T-helper 22 cell (primary cell): ENCODE data around the gene FASTK.
"Not testable (repeated sequence)": the region's sequence is repeated elsewhere in the genome, so short reads cannot be mapped to it uniquely, and the experiment has no call there.

ENCODE experiments used
- DNase-seq: peaks from one replicate; pipeline ENCODE4 v3.0.0-alpha.2; 2020; ENCODE audit warnings: low read depth

FASTK gene

DNA sequence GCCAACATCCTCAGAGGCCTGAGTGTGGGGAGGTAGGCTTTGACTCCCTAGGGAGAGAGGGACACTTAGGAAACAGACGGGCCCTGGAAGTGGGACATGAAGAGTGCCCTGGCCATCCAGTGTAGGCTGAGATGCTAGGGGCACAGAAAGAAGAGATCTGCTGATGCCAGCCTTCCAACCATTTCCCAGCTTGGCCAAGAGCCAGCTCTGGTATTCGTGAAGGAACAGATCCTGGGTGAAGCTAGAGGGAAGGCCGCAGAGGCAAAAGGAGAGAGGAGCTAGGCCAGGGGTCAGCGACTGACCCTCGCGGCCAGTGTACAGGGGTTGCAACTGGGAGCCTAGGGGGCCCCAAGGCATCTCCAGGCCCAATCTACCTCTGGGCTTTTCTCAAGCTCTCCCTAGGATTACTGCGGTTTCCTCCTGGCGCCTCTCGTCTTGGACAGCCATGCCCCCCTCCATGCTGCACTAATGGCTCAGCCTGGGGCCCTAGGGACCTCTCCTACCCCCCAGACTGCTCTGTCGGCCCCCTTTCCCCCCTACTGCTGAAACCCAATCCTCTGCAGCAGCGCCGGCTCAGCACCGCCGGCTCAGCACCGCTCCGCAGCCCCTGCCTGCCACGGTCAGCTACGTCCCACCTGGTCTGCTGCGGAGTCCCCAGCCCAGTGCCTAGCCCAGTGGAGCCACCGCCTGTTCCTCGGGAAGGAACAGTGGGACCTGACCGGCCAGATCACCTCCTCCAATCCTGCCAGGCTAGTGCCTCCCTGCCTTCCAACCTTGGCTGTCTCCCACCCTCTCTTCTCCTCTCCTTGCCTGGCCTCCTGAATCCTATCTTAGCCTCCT is 32.4 kb downstream of the FASTK start, which contains the start of gene ASIC3:
ASIC3 (plus strand) TSS at position 556 of the 840 bp plus-strand sequence. CDS start 355 bp downstream, outside the sequence.
- DNase-seq, result no peak

DNA sequence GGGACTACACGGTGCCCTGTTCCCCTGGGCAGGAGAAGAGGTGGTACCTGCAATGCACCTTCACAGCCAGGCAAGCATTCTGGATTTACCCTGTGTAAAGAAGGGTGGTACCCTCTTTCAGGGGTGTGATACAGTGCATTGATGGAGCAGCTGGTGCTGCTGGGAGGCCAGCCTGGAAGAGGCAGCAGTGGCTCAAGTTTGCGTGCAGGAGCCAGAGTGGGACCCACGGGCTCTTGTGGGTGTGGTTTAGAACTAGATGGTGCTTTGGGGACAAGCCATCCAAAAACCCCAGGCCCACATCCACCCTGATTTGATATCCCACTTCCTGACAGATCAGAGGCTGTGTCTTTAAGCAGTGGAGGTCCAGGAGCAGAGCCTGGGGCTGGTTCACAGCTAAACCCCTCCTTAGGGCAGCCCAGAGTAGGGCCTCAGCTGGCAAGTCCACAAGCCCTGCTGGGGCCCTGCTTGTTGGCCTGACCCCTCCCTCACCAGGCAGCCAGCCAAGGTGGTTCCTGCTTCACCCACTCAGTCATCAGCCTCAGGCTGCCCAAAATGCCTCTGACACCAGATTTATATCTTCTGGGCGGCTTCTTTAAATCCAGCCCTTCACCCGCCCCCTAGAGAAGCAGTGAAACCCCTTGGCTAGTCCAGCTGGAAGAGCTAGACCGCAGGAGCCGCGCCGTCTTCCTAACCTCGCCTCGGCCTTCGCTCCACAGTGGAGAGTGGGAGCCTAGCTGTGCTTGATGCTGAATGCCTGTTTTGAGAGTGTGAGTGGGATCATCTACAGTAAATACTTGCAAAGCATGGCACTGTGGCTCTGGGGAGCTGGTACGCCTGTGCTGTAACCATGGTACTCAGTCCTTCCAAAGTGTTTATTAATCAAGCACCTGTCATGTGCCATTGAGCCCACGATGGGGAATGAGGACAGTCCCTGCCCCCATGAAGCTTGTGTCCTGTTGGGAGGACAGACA is 33.7 kb downstream of the FASTK start:
- no peak for DNase-seq

GRCh38 chr7:151045967-151046366 is 34.6 kb downstream of the FASTK start:
- no peak for DNase-seq

- no peak for DNase-seq
Observed at GRCh38 chr7:151045262-151045661, 35.3 kb downstream of the FASTK start.

- DNase-seq, result no peak
Observed at GRCh38 chr7:151043959-151044358, 36.6 kb downstream of the FASTK start.

- not testable (repeated sequence) for DNase-seq
Observed at GRCh38 chr7:151043449-151043848, 37.2 kb downstream of the FASTK start.

DNA sequence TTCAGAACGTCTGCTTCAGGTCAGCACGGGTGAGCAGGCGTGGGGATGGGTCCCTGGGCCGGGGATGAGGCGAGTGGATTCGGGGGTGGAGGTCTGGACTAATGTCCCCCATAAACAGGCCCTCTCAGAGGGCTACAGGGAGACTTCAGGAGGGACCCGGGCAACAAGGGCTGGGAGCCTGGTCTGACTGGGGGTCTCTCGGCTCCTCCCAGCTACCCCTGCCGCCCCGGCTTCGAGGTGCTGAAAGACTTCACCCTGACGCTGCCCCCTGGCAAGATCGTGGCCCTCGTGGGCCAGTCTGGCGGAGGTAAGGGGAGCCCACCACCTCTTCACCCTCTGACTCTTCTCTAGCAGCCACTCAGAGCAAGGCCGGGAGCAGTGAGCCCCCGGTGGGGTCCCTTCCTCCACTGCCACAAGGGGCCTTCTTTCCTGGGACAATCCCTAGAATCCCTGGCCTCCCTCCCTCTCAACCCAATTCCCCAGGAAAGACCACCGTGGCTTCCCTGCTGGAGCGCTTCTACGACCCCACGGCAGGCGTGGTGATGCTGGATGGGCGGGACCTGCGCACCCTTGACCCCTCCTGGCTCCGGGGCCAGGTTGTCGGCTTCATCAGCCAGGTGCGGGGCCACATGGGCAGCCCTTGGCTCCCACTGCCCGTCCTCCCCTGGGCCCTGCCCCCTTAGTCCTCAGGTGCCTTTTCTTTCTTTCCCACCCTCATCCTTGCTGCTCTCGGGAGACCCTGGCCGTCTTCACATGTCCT is 39.8 kb downstream of the FASTK start:
- no peak for DNase-seq

GRCh38 chr7:151039850-151040548 is 40.6 kb downstream of the FASTK start:
- DNase-seq, result no peak

DNA sequence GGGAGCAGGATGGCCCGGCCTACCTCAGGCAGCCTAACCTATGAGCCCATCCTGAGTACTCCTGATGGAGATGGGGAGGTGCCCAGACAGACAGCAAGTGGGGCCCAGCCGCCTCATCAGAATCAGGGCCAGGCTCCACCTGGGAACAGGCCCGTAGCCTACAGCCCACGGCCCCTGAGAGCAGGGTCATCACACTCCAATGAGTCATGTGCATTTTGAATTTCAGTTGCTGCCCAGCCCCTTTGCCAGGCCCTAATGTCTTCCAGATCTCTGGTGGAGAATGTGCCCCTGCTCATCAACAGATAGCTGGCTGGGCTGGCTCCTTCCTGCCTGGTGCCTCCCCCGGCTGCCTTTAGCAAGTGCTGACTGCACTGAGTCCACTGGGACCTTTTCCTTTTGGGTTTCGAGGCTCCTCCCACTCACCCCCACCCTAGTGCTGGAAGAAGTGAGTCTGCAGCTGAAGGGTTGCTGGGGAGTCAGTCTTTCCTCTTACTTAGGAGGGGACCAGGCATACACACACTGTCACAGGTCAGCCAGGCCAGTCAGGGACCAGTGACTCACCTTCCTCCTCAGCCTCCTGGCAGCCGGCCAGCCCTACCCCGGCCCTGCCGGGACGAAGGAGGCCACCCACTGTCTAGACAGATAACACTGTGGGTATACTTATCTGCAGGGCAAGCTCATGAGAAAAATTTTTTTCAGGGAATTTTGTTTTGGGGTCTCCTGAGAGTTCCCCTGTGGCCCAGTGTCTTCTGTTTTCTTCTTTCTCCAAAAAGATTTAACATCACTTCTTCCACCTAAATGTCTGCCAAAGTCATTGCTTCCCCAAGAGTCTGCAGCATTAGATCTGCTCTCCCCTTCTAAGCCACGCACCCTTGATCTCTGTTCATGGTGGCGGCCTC is 41.4 kb downstream of the FASTK start:
- peak; percentile 24 for DNase-seq

GRCh38 chr7:151035902-151036301 is 44.7 kb downstream of the FASTK start:
- DNase-seq, result no peak

DNA sequence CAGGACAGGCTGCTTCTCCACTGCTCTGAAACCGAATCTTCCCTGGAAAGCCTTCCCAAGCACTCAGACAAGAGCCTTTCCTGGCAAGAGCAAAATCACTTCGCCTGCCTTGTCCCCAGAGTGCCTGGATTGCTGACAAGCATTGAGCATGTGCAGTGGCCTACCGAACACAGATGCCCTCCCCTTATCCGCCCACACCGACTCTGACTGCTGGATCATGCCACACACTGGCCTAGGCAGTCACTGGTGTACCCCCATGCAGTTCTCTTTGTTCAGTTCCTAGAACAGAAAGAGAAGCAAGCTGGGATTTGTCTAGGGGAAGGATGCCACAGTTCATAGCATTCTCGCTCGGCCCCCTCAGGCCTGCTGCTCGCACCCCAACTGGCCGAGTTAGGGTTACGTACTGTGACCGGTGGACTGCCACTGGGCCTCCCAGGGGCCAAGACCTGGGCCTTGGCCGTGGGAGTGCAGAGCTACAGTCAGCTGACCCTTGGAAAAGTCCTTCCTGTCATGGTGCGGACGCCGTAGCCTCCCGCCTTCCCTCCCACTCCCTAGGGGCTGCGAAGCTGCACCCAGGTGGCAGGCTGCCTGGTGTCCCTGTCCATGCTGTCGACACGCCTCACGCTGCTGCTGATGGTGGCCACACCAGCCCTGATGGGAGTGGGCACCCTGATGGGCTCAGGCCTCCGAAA is 45.4 kb downstream of the FASTK start:
- no peak for DNase-seq

- no peak for DNase-seq
Observed at GRCh38 chr7:151034312-151035025, 46.1 kb downstream of the FASTK start.

GRCh38 chr7:151033864-151034249 is 46.8 kb downstream of the FASTK start:
- no peak for DNase-seq

DNA sequence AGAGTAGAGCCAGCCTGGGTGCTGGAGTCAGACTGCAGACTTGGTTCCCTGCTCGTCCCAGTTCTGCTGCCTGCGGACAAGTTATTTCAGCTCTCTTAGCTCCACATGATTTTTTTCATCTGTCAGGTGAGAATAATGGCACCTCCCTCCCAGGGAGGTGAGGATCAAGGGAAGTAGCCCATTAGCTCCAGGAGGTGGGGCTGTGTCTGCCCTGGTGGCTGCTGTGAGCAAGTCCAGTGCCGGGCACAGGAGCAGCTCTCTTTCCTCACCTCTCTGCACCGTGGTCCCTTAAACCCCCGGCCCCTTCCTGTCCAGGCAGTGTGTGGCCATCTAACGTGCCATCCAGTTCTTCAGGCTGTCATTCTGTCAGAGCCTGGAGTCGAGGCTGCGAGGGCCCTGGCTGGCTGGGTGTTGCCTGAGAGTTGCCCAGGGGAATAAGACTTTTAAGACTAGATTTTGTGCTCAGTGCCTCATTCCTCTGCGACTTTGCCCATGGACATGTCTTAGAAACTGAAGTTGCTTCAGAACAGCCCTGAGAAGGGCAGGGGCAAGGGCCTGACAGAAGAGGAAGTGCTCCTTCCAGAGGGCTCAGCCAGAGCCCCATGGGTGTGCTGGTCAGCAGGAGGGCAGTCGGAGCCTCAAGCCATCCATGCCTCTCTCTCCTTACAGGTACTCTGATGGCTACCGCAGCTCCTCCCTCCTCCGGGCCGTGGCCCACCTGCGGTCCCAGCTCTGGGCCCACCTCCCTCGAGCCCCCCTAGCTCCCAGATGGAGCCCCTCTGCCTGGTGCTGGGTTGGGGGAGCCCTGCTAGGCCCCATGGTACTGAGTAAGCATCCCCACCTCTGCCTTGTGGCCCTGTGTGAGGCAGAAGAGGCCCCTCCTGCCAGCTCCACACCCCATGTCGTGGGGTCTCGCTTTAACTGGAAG is 47.4 kb downstream of the FASTK start:
- no peak for DNase-seq

DNA sequence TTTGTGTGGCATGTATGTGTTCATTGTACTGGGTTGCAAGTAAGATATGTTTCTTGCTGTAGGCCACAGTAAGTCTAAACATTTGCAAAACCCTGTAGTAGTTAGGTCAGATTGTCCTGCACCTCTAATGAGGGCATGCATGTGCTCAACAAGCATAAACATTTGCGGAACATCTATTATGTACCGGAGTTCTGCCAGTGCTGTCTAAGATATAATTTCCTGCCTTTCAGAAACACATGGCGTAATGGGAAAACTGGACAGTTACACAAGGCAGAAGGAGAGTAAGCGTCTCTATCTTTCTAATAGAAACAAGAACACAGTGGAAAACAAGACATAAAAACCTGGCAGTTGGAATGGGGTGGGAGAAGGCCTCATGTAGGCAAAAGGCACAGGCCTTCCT is 49.6 kb downstream of the FASTK start:
- DNase-seq, result no peak

GRCh38 chr7:151028948-151029501 is 51.6 kb downstream of the FASTK start:
- no peak for DNase-seq

- peak; percentile 96 for DNase-seq
Observed at GRCh38 chr7:151028131-151028947, 52.3 kb downstream of the FASTK start, which contains the start of gene ABCB8. ABCB8 (plus strand) TSS chr7:151028450; CDS start chr7:151028516, 66 bp downstream.
